AG10803 (cell line): ENCODE data around the gene TMEM178A.

Experiments
- DNase-seq: peaks from one replicate; pipeline ENCODE4 v3.0.0; 2010; ENCODE audit warnings: low read depth
- H3K4me3 ChIP-seq: 2 replicates; pipeline ENCODE4 v1.5.1; 2011; ENCODE audit warnings: mild to moderate bottlenecking, low read length, control low read depth
- CTCF ChIP-seq: conservative IDR thresholded peaks from 2 replicates; pipeline ENCODE4 v1.5.1; 2011; ENCODE audit warnings: mild to moderate bottlenecking, low read length, control low read depth, inconsistent platforms

The TMEM178A gene

GRCh38 chr2:39710807-39711206 is 45.1 kb downstream of the TMEM178A start:
- no peak for DNase-seq
- no peak overlapping the region for H3K4me3 ChIP-seq
- TF ChIP-seq CTCF: no peak

DNA sequence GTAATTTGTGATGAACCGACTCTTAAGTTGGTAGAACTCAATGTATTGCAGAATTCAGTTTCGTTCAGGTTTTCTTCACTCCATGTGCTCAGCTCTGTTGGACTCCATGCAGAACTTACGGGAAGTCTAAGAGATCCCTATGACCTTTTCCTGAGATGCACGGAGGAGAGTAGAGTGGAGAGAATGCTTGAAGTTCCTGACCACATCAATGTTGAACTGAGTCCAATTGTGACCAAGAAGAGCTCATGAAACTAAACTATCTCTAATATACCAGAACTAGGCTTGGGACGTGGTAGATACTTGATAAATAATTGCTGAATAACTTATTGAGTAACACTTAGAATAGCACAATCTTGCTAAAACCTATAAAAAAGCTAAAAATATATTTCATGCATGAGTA is 47.2 kb downstream of the TMEM178A start:
- no peak for TF ChIP-seq CTCF
- no peak overlapping the region for H3K4me3 ChIP-seq
- no peak for DNase-seq

DNA sequence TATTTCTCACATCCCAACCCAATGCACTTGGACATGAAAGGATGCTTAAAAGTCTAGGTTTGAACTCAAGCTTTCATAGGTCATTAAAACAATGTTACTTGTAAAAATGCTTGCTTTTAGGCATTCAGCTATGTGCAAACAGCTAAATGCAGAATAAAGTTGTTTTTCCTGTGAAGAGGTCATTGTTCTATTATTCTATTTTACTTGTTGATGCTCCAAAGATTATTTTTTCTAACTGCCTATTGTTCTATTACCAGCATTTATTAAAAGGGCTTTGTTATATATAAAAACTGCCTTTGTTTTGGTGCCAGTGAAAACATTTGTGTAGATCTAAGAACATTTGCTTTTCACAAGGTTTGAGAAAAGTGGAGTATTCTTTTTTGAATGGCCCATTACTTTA is 49.4 kb downstream of the TMEM178A start:
- no peak for TF ChIP-seq CTCF
- DNase-seq: no peak
- H3K4me3 ChIP-seq: no peak overlapping the region

DNA sequence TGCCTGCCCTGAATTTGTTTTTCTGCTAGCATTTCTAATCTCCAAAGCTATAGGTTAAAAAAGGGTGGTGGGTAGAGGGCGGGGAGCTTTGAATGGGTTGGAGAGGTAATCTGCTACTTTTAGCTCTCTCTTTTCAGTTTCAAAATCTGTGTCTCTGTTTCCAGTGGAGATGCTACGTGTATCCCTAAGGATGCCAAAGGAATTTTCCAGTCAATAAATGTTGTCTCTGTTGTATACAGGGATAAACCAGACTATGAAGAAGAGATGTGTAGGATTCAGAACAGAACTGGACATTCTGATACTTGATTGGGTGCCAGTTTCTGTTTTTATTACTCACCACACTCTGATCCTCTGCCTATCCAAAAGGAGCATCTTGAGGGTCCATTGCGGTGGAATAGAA is 50.1 kb downstream of the TMEM178A start:
- no peak overlapping the region for H3K4me3 ChIP-seq
- DNase-seq: no peak
- TF ChIP-seq CTCF: no peak

DNA sequence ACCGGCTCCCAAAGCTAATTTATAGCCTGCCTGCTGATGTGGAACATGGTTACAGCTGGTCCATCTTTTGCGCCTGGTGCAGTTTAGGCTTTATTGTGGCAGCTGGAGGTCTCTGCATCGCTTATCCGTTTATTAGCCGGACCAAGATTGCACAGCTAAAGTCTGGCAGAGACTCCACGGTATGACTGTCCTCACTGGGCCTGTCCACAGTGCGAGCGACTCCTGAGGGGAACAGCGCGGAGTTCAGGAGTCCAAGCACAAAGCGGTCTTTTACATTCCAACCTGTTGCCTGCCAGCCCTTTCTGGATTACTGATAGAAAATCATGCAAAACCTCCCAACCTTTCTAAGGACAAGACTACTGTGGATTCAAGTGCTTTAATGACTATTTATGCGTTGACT is 51.4 kb downstream of the TMEM178A start:
- no peak for DNase-seq
- no peak overlapping the region for H3K4me3 ChIP-seq
- TF ChIP-seq CTCF: no peak

- DNase-seq: no peak
- TF ChIP-seq CTCF: no peak
- no peak overlapping the region for H3K4me3 ChIP-seq
These were observed 52.8 kb downstream of the TMEM178A start for GRCh38 chr2:39718483-39718882.

GRCh38 chr2:39719317-39719716 is 53.6 kb downstream of the TMEM178A start:
- no peak for TF ChIP-seq CTCF
- no peak overlapping the region for H3K4me3 ChIP-seq
- no peak for DNase-seq
